22Rv1 (cell line): Measurements from ENCODE around the gene TM4SF20.

Experiments used
- CTCF ChIP-seq: fragments of 450-650 bp; IDR thresholded peaks from 2 replicates; pipeline ENCODE4 v1.5.1; 2017; ENCODE audit warnings: mild to moderate bottlenecking
- ZFX ChIP-seq: fragments of 450-650 bp; IDR thresholded peaks from 2 replicates; pipeline ENCODE4 v1.6.1; 2017; ENCODE audit warnings: antibody characterized with exemption, borderline replicate concordance

DNA sequence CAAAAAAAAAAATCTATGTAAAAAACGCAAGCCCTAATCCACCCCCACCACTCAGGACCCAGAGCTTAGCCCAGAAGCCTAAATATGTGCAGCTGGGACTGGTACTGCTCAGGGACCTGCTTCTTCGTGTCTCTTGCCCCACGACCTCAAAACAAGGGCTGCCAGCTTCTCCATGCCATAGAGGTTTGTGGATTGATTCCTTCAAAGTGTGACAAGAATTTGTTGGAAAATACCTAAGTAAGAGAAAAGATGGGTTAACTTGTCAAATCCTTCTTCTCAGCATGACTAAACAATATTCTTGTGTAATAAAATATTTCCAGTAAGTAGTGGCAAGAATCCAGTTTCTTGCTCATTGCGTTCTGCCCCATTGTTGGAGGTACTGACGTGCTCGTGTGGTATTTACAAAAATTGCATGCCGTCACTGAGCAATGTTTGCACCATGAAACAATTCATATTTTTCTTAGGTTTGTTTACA lies 9.5 kb upstream of the TM4SF20 start:
- no peak for TF ChIP-seq CTCF
- TF ChIP-seq ZFX = no peak
